Thoracic aorta (tissue), 2 donors: ENCODE results near the gene GALNT17. TPM values are rescaled to one million over a fixed set of nuclear protein-coding genes. Genes with fewer than 3 reads are reported as not detected.

Experiments
- ATAC-seq: fragments of 150-250 bp; one replicate; pipeline ENCODE4 v1.8.0; 2017; ENCODE audit warnings: low read depth; ENCODE audit not compliant: insufficient number of reproducible peaks, low FRiP score
- DNase-seq: peaks from one replicate; pipeline ENCODE4 v3.0.0-alpha.2; 2020; ENCODE audit warnings: low spot score
- H3K27ac ChIP-seq, 2 donors: fragments of 200-600 bp; sonication (generic); 1 replicate in 1 of 2; 2 replicates in 1 of 2; pipeline ENCODE4 v1.5.1; 2016; ENCODE audit warnings: mild to moderate bottlenecking in 2 of 2, moderate library complexity in 2 of 2
- H3K27me3 ChIP-seq: fragments of 200-600 bp; sonication (generic); replicated peaks from 2 replicates; pipeline ENCODE4 v1.6.0; 2016; ENCODE audit warnings: mild to moderate bottlenecking; ENCODE audit not compliant: insufficient read depth
- H3K36me3 ChIP-seq: fragments of 200-600 bp; sonication (generic); one replicate; pipeline ENCODE4 v1.5.1; 2016
- H3K4me1 ChIP-seq, 2 donors: fragments of 200-600 bp; sonication (generic); 1 replicate in 1 of 2; 2 replicates in 1 of 2; pipeline versions ENCODE4 v1.5.1 to v1.6.0; 2016; ENCODE audit warnings: low read depth in 2 of 2, mild to moderate bottlenecking in 1 of 2; ENCODE audit not compliant: control insufficient read depth in 1 of 2
- H3K4me3 ChIP-seq: fragments of 200-600 bp; sonication (generic); 2 replicates; pipeline ENCODE4 v1.5.1; 2016; ENCODE audit warnings: mild to moderate bottlenecking
- H3K9me3 ChIP-seq: fragments of 200-600 bp; sonication (generic); 2 replicates; pipeline ENCODE4 v1.5.1; 2016
- total RNA-seq, 2 donors: library from RNA; depleted of rRNA; stranded (reverse); fragments of >200 nt; gene quantifications; one replicate each; pipeline versions ENCODE4 v1.1.0 to v1.2.3, GENCODE V29; 2016
- TF ChIP-seq, protein P1 (sequence below): fragments of 200-600 bp; sonication (generic); IDR thresholded peaks from one replicate; pipeline ENCODE4 v1.5.1; 2019; ENCODE audit warnings: antibody characterized with exemption

Gene GALNT17
- total RNA-seq, 2 donors from 2014 or later: 17.6 to 20.8 TPM

DNA sequence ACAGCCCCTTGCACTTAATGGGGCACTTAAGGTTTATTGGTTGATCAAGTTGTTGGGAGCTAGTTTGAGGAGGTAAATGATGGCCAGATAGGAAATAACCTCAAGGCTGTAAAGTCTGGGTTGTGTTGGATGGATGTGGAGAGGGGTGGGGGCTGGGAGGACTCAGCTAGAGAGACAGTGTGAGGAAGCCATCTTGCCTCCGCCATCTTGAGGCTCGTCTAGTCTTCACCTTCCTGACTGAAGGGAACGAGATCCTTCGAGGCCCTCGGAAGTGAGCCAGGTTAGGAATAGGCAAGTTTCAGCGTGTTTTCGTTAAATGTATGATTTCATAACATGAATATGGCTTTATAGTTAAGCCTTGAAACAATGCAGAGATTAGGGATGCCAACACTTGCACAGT is 5.5 kb downstream of the GALNT17 start:
- Histone ChIP-seq H3K4me1 (peaks cover 0 to 7% of the 10 kb centered on the region in 2 donors), H3K36me3 (no peaks in the 10 kb centered on the region), H3K4me3 (no peak overlapping the region), H3K27ac (no peak overlapping the region), H3K9me3 (no peaks in the 10 kb centered on the region), H3K27me3 (no peaks in the 10 kb centered on the region)
- TF ChIP-seq, protein P1, sequence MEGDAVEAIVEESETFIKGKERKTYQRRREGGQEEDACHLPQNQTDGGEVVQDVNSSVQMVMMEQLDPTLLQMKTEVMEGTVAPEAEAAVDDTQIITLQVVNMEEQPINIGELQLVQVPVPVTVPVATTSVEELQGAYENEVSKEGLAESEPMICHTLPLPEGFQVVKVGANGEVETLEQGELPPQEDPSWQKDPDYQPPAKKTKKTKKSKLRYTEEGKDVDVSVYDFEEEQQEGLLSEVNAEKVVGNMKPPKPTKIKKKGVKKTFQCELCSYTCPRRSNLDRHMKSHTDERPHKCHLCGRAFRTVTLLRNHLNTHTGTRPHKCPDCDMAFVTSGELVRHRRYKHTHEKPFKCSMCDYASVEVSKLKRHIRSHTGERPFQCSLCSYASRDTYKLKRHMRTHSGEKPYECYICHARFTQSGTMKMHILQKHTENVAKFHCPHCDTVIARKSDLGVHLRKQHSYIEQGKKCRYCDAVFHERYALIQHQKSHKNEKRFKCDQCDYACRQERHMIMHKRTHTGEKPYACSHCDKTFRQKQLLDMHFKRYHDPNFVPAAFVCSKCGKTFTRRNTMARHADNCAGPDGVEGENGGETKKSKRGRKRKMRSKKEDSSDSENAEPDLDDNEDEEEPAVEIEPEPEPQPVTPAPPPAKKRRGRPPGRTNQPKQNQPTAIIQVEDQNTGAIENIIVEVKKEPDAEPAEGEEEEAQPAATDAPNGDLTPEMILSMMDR: no peak
- ATAC-seq (no peak), DNase-seq (no peak)

GRCh38 chr7:71140264-71140663 is 8.3 kb downstream of the GALNT17 start:
- Histone ChIP-seq H3K4me3 (no peak overlapping the region), H3K27ac (no peak overlapping the region), H3K9me3 (no peaks in the 10 kb centered on the region), H3K27me3 (no peaks in the 10 kb centered on the region), H3K4me1 (no peaks in the 10 kb centered on the region), H3K36me3 (no peaks in the 10 kb centered on the region)
- no peak for ATAC-seq
- TF ChIP-seq, protein P1: no peak
- no peak for DNase-seq

- Histone ChIP-seq H3K27ac (no peak overlapping the region), H3K36me3 (no peaks in the 10 kb centered on the region), H3K9me3 (no peaks in the 10 kb centered on the region), H3K4me1 (no peaks in the 10 kb centered on the region), H3K27me3 (no peaks in the 10 kb centered on the region), H3K4me3 (no peak overlapping the region)
- DNase-seq (no peak), ATAC-seq (no peak)
- TF ChIP-seq, protein P1: no peak
Observed at GRCh38 chr7:71144963-71145362, 13.0 kb downstream of the GALNT17 start.

DNA sequence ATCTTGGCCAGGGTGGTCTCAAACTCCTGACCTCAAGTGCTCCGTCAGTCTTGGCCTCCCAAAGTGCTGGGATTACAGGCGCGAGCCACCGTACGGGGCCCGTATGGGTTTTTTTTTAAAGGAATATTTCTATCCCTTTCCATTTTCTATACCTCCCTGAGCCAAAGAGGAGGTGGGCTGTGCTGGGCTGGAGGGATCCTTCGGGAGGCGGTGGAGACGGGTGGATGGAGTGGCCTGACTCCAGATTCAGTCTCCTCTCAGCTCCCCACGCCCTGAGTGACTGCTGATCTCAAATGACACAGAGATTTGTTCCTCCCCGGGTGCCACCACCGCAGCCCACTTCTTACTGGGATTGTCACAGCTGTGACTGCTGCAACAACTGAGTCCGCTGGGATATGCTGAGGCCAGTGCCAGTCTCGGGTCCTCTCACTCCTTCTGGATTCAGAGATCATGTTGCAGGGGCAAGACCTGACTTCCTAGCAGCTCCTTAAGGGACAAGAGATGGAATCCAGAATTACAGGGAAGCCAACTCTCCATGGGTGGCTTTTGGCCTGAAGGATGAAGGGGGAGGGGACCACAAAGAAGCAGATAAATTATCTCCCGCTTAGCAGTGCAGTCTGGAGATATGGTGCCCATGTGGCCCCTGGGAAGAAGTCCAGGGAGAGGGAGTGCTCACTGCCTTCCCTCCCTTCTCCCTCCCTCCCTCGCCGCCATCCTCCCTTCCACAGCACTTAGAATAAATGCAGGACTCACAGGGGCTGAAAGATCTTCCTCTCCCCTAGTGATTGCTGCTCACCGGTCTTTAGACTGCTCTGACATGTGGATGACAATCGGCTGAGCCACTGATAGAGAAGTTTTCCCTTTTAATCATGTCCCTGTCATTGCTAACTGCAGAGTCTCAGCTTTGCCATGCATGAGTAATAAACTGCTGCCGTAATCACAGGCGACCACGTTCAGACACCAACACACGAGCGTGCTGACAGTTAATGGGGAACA is 14.3 kb downstream of the GALNT17 start:
- ATAC-seq (no peak), DNase-seq (no peak)
- Histone ChIP-seq H3K36me3 (no peaks in the 10 kb centered on the region), H3K27me3 (no peaks in the 10 kb centered on the region), H3K4me1 (no peaks in the 10 kb centered on the region), H3K4me3 (no peak overlapping the region), H3K27ac (no peak overlapping the region), H3K9me3 (no peaks in the 10 kb centered on the region)
- TF ChIP-seq, protein P1: no peak

DNA sequence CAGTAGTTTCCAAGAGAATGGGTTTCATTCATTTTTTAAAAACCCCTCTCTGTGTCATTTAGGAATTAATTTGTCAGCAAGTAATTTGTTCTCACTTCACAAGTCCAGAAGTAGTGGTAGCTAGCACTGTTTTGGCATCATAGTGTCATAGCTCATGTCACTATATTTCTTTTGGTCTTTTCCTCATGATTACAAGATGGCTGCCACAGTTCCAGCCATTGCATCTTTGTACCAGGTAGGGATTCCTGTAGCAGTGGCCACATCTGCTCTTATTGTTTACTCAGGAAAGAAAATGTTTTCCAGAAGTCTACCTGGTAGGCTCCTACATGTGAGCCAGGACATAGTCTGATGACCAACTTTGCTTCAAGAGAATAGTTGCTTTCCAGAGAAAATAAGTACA is 16.2 kb downstream of the GALNT17 start:
- H3K4me1 ChIP-seq: no peaks in the 10 kb centered on the region
- no peak overlapping the region for H3K27ac ChIP-seq
- H3K9me3 ChIP-seq: no peaks in the 10 kb centered on the region
- DNase-seq: no peak
- no peak overlapping the region for H3K4me3 ChIP-seq
- no peak for ATAC-seq
- no peaks in the 10 kb centered on the region for H3K27me3 ChIP-seq
- TF ChIP-seq, protein P1: no peak
- no peaks in the 10 kb centered on the region for H3K36me3 ChIP-seq
